H1 (cell line): ENCODE data around the gene ALG6. TPM values are rescaled to one million over a fixed set of nuclear protein-coding genes. Genes with fewer than 3 reads are reported as not detected.

Experiments
- BCL11A ChIP-seq, 2 experiments: IDR thresholded peaks; one replicate each; pipeline ENCODE4 v1.6.1; 2011; ENCODE audit warnings: low read depth in 2 of 2, low read length in 2 of 2, mild to moderate bottlenecking in 2 of 2
- CEBPB ChIP-seq: IDR thresholded peaks from 2 replicates; pipeline ENCODE4 v1.6.1; 2012; ENCODE audit warnings: low read depth, low read length
- CREB1 ChIP-seq: IDR thresholded peaks from 2 replicates; pipeline ENCODE4 v1.6.1; 2012; ENCODE audit warnings: inconsistent platforms
- CTBP2 ChIP-seq: IDR thresholded peaks from 2 replicates; pipeline ENCODE4 v1.7.0; 2011; ENCODE audit warnings: borderline replicate concordance, mild to moderate bottlenecking, moderate library complexity, mixed read lengths, low read length; ENCODE audit not compliant: insufficient read depth, insufficient read length
- E2F6 ChIP-seq: IDR thresholded peaks from 2 replicates; pipeline ENCODE4 v1.6.1; 2012; ENCODE audit warnings: inconsistent platforms
- EGR1 ChIP-seq: IDR thresholded peaks from 2 replicates; pipeline ENCODE4 v1.6.1; 2011; ENCODE audit warnings: low read depth, low read length, borderline replicate concordance
- FOSL1 ChIP-seq: IDR thresholded peaks from 2 replicates; pipeline ENCODE4 v1.6.1; 2011; ENCODE audit warnings: mild to moderate bottlenecking, low read depth, low read length, moderate library complexity; ENCODE audit not compliant: insufficient read depth
- HDAC6 ChIP-seq: IDR thresholded peaks from one replicate; pipeline ENCODE4 v1.7.1; 2012; ENCODE audit warnings: low read depth, mild to moderate bottlenecking, inconsistent platforms, low read length, moderate library complexity
- KDM1A ChIP-seq: fragments of 200-600, 300-600 bp; sonication (generic); IDR thresholded peaks from 2 replicates; pipeline ENCODE4 v1.7.1; 2016; ENCODE audit warnings: mild to moderate bottlenecking, low read length, borderline replicate concordance
- KDM5A ChIP-seq: fragments of 200-600 bp; IDR thresholded peaks from 2 replicates; pipeline ENCODE4 v1.7.1; 2012; ENCODE audit warnings: mild to moderate bottlenecking, low read length, inconsistent platforms, mixed read lengths
- MAFK ChIP-seq: IDR thresholded peaks from 2 replicates; pipeline ENCODE4 v1.6.1; 2012; ENCODE audit warnings: low read depth, mild to moderate bottlenecking, improper control_type of control experiment, low read length
- MAX ChIP-seq: IDR thresholded peaks from 2 replicates; pipeline ENCODE4 v1.6.1; 2012; ENCODE audit warnings: inconsistent platforms
- PHF8 ChIP-seq: fragments of 200-600 bp; sonication (generic); conservative IDR thresholded peaks from 2 replicates; pipeline ENCODE4 v1.7.1; 2012; ENCODE audit warnings: low read depth, mild to moderate bottlenecking, inconsistent platforms, low read length, moderate library complexity
- POU5F1 ChIP-seq: IDR thresholded peaks from 2 replicates; pipeline ENCODE4 v1.6.1; 2011; ENCODE audit warnings: low read depth, mild to moderate bottlenecking, low read length, moderate library complexity
- RAD21 ChIP-seq, 2 experiments: IDR thresholded peaks in 1 of 2; conservative IDR thresholded peaks in 1 of 2; 2 replicates each; pipeline ENCODE4 v1.6.1; 2011; ENCODE audit warnings: low read depth in 2 of 2, low read length in 2 of 2, improper control_type of control experiment in 1 of 2, inconsistent platforms in 1 of 2, mild to moderate bottlenecking in 1 of 2, moderate library complexity in 1 of 2
- RFX5 ChIP-seq: IDR thresholded peaks from 2 replicates; pipeline ENCODE4 v1.6.1; 2011; ENCODE audit warnings: low read depth, low read length, improper control_type of control experiment, borderline replicate concordance
- RXRA ChIP-seq: IDR thresholded peaks from 2 replicates; pipeline ENCODE4 v1.6.1; 2011; ENCODE audit warnings: low read depth, mild to moderate bottlenecking, low read length, moderate library complexity; ENCODE audit not compliant: insufficient read depth
- SAP30 ChIP-seq: fragments of 300-600 bp; sonication (generic); IDR thresholded peaks from 2 replicates; pipeline ENCODE4 v1.7.1; 2012; ENCODE audit warnings: low read length, moderate library complexity, mild to moderate bottlenecking, inconsistent platforms; ENCODE audit not compliant: insufficient read depth, insufficient replicate concordance
- SIX5 ChIP-seq: IDR thresholded peaks from 2 replicates; pipeline ENCODE4 v1.6.1; 2011; ENCODE audit warnings: mild to moderate bottlenecking, low read depth, low read length
- SP1 ChIP-seq: IDR thresholded peaks from 2 replicates; pipeline ENCODE4 v1.6.1; 2011; ENCODE audit warnings: low read depth, low read length
- SP2 ChIP-seq: IDR thresholded peaks from 2 replicates; pipeline ENCODE4 v1.6.1; 2012; ENCODE audit warnings: mild to moderate bottlenecking, low read length, inconsistent platforms
- SRF ChIP-seq: IDR thresholded peaks from 2 replicates; pipeline ENCODE4 v1.6.1; 2011; ENCODE audit warnings: mild to moderate bottlenecking, low read depth, low read length, moderate library complexity
- SUZ12 ChIP-seq: fragments of 200-600 bp; sonication (generic); IDR thresholded peaks from 2 replicates; pipeline ENCODE4 v1.6.1; 2012; ENCODE audit warnings: mild to moderate bottlenecking, inconsistent platforms, low read length, moderate library complexity, mixed read lengths
- polyA plus RNA-seq, 7 experiments: library from polyadenylated mRNA; depleted of rRNA in 3 of 7; stranded (reverse) in 5 of 7; unstranded in 2 of 7; fragments of >200 nt in 5 of 7; fragments of 200-250 nt in 2 of 7; gene quantifications; 1 replicate in 5 of 7; 2 replicates in 1 of 7; 4 replicates in 1 of 7; pipeline versions ENCODE4 v1.2.1 to v1.2.3, GENCODE V29; 2011 to 2013; ENCODE audit warnings: missing spikeins in 2 of 7, mixed read lengths in 2 of 7
- total RNA-seq: library from RNA; stranded (reverse); fragmentation: NEBNext Ultra II Directional; extraction: Animal tissue kit (Norgen Biotek cat#: 25700); gene quantifications from 2 replicates; pipeline ENCODE4 v1.2.1, GENCODE V29; 2021

Gene ALG6
- total and polyA plus RNA-seq, 2 of the 8 experiments (the other 6 are each of a cell fraction or from before 2014, with no cell fraction given), result 17.8 to 26.8 TPM

GRCh38 chr1:63367215-63368103 is at the start of gene ALG6 (continued):
- TF ChIP-seq E2F6 (0 out of 2 replicates have a peak, but pooled peaks have one; percentile 66), POU5F1 (no peak), SAP30 (no peak), CEBPB (no peak), MAFK (no peak), CREB1 (no peak), HDAC6 (no peak), BCL11A (IDR thresholded peaks at IDR 0.05; ENCODE audit: low read depth in 2 of 2, low read length in 2 of 2) (no peak), SP2 (no peak), SUZ12 (no peak), FOSL1 (no peak), RXRA (no peak), SRF (no peak), RFX5 (no peak), CTBP2 (no peak), EGR1 (peak; percentile 25; the same call in 1 of the 2 replicates), PHF8 (peak; percentile 95), SP1 (no peak), RAD21 (IDR thresholded peaks at IDR 0.05 in 1 of 2, conservative IDR thresholded peaks at IDR 0.05 in 1 of 2; ENCODE audit: low read depth in 2 of 2, low read length in 2 of 2) (no peak; a peak in 1 of 4 replicates), KDM1A (no peak), SIX5 (no peak), MAX (peak; percentile 50; the same call in 1 of the 2 replicates), KDM5A (peak; percentile 35; the same call in 1 of the 2 replicates)
